ENCODE results near the gene DCTN2. TPM values are rescaled to one million over a fixed set of nuclear protein-coding genes. Genes with fewer than 3 reads are reported as not detected.
"Not testable (repeated sequence)": the region's sequence is repeated elsewhere in the genome, so short reads cannot be mapped to it uniquely, and the experiment has no call there.

Gene DCTN2
- total and polyA plus RNA-seq, 4 donors: 28.5 to 66.6 (median 31.2) TPM

DNA sequence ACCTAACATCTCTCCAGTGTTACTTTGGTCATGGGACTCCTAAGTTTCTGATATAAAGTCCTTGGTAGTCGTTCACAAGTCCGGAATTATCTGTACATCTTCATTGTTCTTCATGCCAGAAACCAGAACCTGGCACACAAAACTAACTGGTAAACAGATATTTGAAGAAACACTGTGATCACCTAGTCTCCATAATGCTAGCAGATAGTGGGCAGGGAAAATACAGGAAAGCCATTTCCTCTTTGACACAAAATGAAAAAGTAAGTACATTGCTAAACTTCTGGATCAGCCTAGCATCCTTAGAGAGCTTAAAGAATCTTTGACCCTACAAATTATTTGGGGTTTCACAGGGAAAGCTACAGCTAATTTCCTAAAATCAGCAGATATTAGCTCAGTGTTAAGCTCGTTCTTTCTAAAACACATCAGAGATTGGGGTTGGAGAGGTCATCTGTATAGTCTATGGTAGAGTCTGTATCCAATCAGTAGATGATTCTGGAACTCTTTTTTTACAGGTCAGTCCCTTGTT lies 31.5 kb downstream of the DCTN2 start:
- Histone ChIP-seq H3K27ac (ENCODE audit: low read depth in 1 of 2, low read length in 2 of 2) (no peak overlapping the region), H3K4me1 (ENCODE audit: control insufficient read depth in 4 of 4, insufficient read depth in 4 of 4, low read length in 3 of 4) (peaks cover 1 to 23% (median 13%) of the 10 kb centered on the region in 4 donors), H3K9me3 (ENCODE audit: control insufficient read depth in 4 of 4, low read length in 3 of 4) (no peaks in the 10 kb centered on the region), H3K27me3 (ENCODE audit: control insufficient read depth in 4 of 4, insufficient read depth in 4 of 4, low read length in 3 of 4) (no peaks in the 10 kb centered on the region), H3K9ac (ENCODE audit: low read depth in 1 of 2, low read length in 2 of 2) (no peak overlapping the region), H3K4me3 (ENCODE audit: low read depth in 1 of 3, low read length in 3 of 3) (no peak overlapping the region), H3K36me3 (ENCODE audit: control insufficient read depth in 4 of 4, insufficient read depth in 3 of 4, low read depth in 1 of 4, low read length in 3 of 4) (peaks cover 5 to 57% (median 49%) of the 10 kb centered on the region in 4 donors)
- 70% methylated on average over 3 of the region's 3 CpGs for WGBS
- no peak for DNase-seq (ENCODE audit: low spot score)
- TF ChIP-seq, protein P1, sequence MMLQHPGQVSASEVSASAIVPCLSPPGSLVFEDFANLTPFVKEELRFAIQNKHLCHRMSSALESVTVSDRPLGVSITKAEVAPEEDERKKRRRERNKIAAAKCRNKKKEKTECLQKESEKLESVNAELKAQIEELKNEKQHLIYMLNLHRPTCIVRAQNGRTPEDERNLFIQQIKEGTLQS (IDR thresholded peaks at IDR 0.05): no peak
- TF ChIP-seq HNF4A (conservative IDR thresholded peaks at IDR 0.05) (no peak), FOXA1 (IDR thresholded peaks at IDR 0.05) (no peak)

DNA sequence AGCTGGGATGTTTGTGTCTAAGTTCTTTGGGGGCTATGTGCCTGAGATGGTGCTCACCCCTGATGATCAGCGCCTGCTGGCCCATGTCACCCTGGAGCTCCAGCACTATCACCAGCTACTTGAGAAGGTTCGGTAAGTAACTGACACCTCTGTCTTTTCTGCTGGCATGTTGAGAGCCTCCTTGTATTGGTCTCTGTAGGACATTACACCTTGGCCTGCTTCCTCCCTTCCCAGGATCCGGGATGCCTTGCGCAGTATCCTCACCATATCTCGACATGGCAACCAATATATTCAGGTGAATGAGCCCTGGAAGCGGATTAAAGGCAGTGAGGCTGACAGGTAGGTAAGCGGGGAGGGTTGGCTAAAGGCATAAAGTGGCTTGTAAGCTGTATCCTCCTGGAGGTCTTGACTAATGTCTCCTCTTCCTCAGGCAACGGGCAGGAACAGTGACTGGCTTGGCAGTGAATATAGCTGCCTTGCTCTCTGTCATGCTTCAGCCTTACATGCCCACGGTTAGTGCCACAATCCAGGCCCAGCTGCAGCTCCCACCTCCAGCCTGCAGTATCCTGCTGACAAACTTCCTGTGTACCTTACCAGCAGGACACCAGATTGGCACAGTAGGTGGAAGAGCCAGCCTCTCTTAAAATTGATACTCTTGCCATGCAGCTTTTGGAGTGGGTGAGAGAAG lies 32.1 kb downstream of the DCTN2 start:
- Histone ChIP-seq H3K27ac (ENCODE audit: low read depth in 1 of 2, low read length in 2 of 2) (no peak overlapping the region), H3K36me3 (ENCODE audit: control insufficient read depth in 4 of 4, insufficient read depth in 3 of 4, low read depth in 1 of 4, low read length in 3 of 4) (peaks cover 5 to 58% (median 49%) of the 10 kb centered on the region in 4 donors), H3K27me3 (ENCODE audit: control insufficient read depth in 4 of 4, insufficient read depth in 4 of 4, low read length in 3 of 4) (no peaks in the 10 kb centered on the region), H3K4me3 (ENCODE audit: low read depth in 1 of 3, low read length in 3 of 3) (no peak overlapping the region), H3K9ac (ENCODE audit: low read depth in 1 of 2, low read length in 2 of 2) (no peak overlapping the region), H3K9me3 (ENCODE audit: control insufficient read depth in 4 of 4, low read length in 3 of 4) (no peaks in the 10 kb centered on the region), H3K4me1 (ENCODE audit: control insufficient read depth in 4 of 4, insufficient read depth in 4 of 4, low read length in 3 of 4) (peaks cover 1 to 23% (median 13%) of the 10 kb centered on the region in 4 donors)
- TF ChIP-seq, protein P2, sequence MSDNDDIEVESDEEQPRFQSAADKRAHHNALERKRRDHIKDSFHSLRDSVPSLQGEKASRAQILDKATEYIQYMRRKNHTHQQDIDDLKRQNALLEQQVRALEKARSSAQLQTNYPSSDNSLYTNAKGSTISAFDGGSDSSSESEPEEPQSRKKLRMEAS (IDR thresholded peaks at IDR 0.05): no peak
- TF ChIP-seq GABPA (IDR thresholded peaks at IDR 0.05 in 1 of 2, conservative IDR thresholded peaks at IDR 0.05 in 1 of 2) (no peak), RXRA (IDR thresholded peaks at IDR 0.05) (no peak), FOXA1 (IDR thresholded peaks at IDR 0.05) (no peak), JUND (IDR thresholded peaks at IDR 0.05) (no peak), EGR1 (IDR thresholded peaks at IDR 0.05; ENCODE audit: low read depth in 2 of 2) (no peak), HNF4A (conservative IDR thresholded peaks at IDR 0.05) (no peak)
- TF ChIP-seq, protein P3, sequence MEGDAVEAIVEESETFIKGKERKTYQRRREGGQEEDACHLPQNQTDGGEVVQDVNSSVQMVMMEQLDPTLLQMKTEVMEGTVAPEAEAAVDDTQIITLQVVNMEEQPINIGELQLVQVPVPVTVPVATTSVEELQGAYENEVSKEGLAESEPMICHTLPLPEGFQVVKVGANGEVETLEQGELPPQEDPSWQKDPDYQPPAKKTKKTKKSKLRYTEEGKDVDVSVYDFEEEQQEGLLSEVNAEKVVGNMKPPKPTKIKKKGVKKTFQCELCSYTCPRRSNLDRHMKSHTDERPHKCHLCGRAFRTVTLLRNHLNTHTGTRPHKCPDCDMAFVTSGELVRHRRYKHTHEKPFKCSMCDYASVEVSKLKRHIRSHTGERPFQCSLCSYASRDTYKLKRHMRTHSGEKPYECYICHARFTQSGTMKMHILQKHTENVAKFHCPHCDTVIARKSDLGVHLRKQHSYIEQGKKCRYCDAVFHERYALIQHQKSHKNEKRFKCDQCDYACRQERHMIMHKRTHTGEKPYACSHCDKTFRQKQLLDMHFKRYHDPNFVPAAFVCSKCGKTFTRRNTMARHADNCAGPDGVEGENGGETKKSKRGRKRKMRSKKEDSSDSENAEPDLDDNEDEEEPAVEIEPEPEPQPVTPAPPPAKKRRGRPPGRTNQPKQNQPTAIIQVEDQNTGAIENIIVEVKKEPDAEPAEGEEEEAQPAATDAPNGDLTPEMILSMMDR (IDR thresholded peaks at IDR 0.05; ENCODE audit: low read depth, low read length, missing input control): no peak
- 91% methylated on average over 9 of the region's 9 CpGs for WGBS
- no peak for DNase-seq (ENCODE audit: low spot score)

DNA sequence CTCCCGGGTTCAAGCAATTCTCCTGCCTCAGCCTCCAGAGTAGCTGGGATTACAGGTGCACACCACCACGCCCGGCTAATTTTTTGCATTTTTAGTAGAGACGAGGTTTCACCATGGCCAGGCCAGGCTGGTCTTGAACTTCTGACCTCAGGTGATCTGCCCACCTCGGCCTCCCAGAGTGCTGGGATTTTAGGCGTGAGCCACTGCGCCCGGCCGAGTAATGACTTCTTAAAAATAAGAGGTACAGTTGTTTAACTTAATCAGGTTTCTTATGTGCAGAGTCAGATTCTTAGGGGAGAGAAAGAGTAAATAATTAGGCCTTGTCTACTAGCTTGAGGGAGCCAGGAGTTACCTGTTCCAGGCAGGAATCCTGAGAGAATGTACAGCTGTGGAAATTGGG lies 32.7 kb downstream of the DCTN2 start:
- H3K4me1 ChIP-seq (ENCODE audit: control insufficient read depth in 4 of 4, insufficient read depth in 4 of 4, low read length in 3 of 4): peaks cover 1 to 19% (median 11%) of the 10 kb centered on the region in 4 donors
- not testable (repeated sequence) for H3K4me3 ChIP-seq (ENCODE audit: low read depth in 1 of 3, low read length in 3 of 3); H3K27me3 ChIP-seq (ENCODE audit: control insufficient read depth in 4 of 4, insufficient read depth in 4 of 4, low read length in 3 of 4); H3K9ac ChIP-seq (ENCODE audit: low read depth in 1 of 2, low read length in 2 of 2); DNase-seq (ENCODE audit: low spot score); H3K27ac ChIP-seq (ENCODE audit: low read depth in 1 of 2, low read length in 2 of 2); H3K9me3 ChIP-seq (ENCODE audit: control insufficient read depth in 4 of 4, low read length in 3 of 4)
- peaks cover 5 to 60% (median 49%) of the 10 kb centered on the region in 4 donors for H3K36me3 ChIP-seq (ENCODE audit: control insufficient read depth in 4 of 4, insufficient read depth in 3 of 4, low read depth in 1 of 4, low read length in 3 of 4)
- 95% methylated on average over 9 of the region's 9 CpGs for WGBS

DNA sequence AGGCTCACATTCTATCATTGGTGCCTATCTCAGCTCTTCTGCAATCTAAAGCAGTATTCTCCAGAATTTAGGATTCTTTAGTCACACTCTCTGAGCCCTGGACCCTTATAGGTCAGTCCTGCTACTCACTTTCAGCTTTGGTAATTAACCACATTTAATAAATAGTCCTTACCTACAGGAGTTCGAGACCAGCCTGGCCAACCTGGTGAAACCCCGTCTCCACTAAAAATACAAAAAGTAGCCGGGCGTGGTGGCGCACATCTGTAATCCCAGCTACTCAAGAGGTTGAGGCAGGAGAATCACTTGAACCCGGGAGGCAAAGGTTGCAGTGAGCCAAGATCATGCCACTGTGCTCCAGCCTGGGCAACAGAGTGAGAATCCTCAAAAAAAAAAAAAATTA lies 33.3 kb downstream of the DCTN2 start:
- H3K9me3 ChIP-seq (ENCODE audit: control insufficient read depth in 4 of 4, low read length in 3 of 4); H3K27me3 ChIP-seq (ENCODE audit: control insufficient read depth in 4 of 4, insufficient read depth in 4 of 4, low read length in 3 of 4); DNase-seq (ENCODE audit: low spot score); H3K4me3 ChIP-seq (ENCODE audit: low read depth in 1 of 3, low read length in 3 of 3); H3K27ac ChIP-seq (ENCODE audit: low read depth in 1 of 2, low read length in 2 of 2); H3K9ac ChIP-seq (ENCODE audit: low read depth in 1 of 2, low read length in 2 of 2): not testable (repeated sequence)
- Histone ChIP-seq H3K36me3 (ENCODE audit: control insufficient read depth in 4 of 4, insufficient read depth in 3 of 4, low read depth in 1 of 4, low read length in 3 of 4) (peaks cover 5 to 60% (median 49%) of the 10 kb centered on the region in 4 donors), H3K4me1 (ENCODE audit: control insufficient read depth in 4 of 4, insufficient read depth in 4 of 4, low read length in 3 of 4) (peaks cover 1 to 13% (median 7%) of the 10 kb centered on the region in 4 donors)
- 95% methylated on average over 6 of the region's 6 CpGs for WGBS
